SK-N-SH treated with all-trans-retinoic acid at 6 μM for 48 hours (cell line): ENCODE data around the gene HSP90B1.

Experiments
- ARNTL ChIP-seq: fragments of 450-650 bp; formaldehyde crosslinking; IDR thresholded peaks from 2 replicates; pipeline ENCODE4 v1.5.0; 2020; ENCODE audit warnings: low read depth, mild to moderate bottlenecking, moderate library complexity, borderline replicate concordance
- GLIS3 ChIP-seq: fragments of 250-450 bp; sonication (Bioruptor Pico); IDR thresholded peaks from 2 replicates; pipeline ENCODE4 v1.5.0; 2020; ENCODE audit warnings: mild to moderate bottlenecking, moderate library complexity
- OSR1 ChIP-seq: fragments of 250-450 bp; sonication (Bioruptor Pico); IDR thresholded peaks from 2 replicates; pipeline ENCODE4 v1.8.0; 2022; ENCODE audit warnings: moderate library complexity, mild to moderate bottlenecking, inconsistent platforms
- PATZ1 ChIP-seq: fragments of 250-450 bp; sonication (Bioruptor Pico); IDR thresholded peaks from 2 replicates; pipeline ENCODE4 v1.8.0; 2020; ENCODE audit warnings: mild to moderate bottlenecking, moderate library complexity, borderline replicate concordance
- RARB ChIP-seq: fragments of 250-450 bp; sonication (Bioruptor Pico); IDR thresholded peaks from 2 replicates; pipeline ENCODE4 v1.8.0; 2021; ENCODE audit warnings: mild to moderate bottlenecking, moderate library complexity
- TSHZ2 ChIP-seq: fragments of 250-450 bp; sonication (Bioruptor Pico); IDR thresholded peaks from 2 replicates; pipeline ENCODE4 v1.5.0; 2020; ENCODE audit warnings: mild to moderate bottlenecking, moderate library complexity
- ZNF70 ChIP-seq: fragments of 450-650 bp; formaldehyde crosslinking; IDR thresholded peaks from 2 replicates; pipeline ENCODE4 v1.5.0; 2020; ENCODE audit warnings: mild to moderate bottlenecking, moderate library complexity

GRCh38 chr12:103881261-103881660 lies 48.9 kb upstream of the HSP90B1 start:
- no peak for TF ChIP-seq OSR1 (CRISPR knock-in tag)
- TF ChIP-seq TSHZ2 (CRISPR knock-in tag), result no peak
- TF ChIP-seq RARB (CRISPR knock-in tag), result no peak
- TF ChIP-seq ZNF70 (CRISPR knock-in tag), result no peak
- TF ChIP-seq PATZ1, result no peak
- no peak for TF ChIP-seq ARNTL (CRISPR knock-in tag)
- no peak for TF ChIP-seq GLIS3 (CRISPR knock-in tag)
